ENCODE measurements around the gene PFAS. TPM values are rescaled to one million over a fixed set of nuclear protein-coding genes. Genes with fewer than 3 reads are reported as not detected.
A peak's percentile ranks its signal among the peaks of the same experiment; 100 is the strongest.

PFAS gene
- total RNA-seq, 1 experiment from 2014 or later, result 80.6 TPM

DNA sequence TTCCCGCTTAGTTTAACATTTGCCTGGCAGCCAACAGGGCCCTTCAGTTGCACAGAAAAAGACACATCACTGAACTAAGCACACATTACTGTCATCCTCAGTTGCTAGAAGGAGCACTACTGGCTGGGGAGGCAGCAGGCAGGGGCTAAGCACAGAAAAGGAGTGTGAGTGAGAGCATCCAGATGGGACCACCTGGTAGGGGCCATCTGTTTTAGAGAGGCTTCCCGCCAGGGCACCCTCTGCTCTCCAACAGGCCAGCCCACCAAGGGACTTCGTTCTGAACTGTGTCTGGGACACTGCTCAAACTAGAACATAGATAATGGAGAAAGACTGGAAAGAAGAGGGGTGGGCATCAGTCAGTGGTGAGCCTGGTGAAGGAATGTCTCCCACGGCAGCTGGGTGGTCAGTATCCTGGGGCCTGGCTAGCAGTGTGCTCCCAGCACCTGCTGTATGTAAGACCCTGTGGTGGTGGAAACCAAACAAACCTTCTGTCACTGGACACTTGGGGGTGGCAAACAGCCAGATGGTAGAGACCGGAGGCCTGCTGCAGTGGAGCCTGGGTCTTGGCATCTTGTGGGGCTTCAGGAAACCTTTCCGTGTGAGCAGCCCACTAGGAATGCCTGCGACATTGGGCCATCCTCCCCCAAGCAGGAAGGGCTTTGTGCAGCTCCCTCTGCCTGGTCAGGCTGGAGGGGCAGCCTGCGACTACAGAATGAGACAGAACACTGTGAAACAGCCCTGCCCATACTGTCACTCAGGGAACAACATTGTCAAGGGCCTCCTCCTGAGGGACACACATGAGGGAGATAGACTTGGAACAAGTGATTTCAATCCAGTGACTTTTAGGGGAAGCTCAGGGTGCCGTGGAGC, 26.6 kb downstream of the PFAS start:
- ATAC-seq (no peak), DNase-seq (ENCODE audit: low read depth, low spot score) (no peak)
- RAD21 ChIA-PET (ENCODE audit: low non-redundant PET in 1 of 2, low total read pairs in 2 of 2, uncharacterized antibody in 2 of 2, unreplicated experiment in 2 of 2), result no interaction called here
- CTCF ChIA-PET, result no interaction called here
- no peak overlapping the region for H3K27ac ChIP-seq (ENCODE audit: low read depth, low read length)
- no peak overlapping the region for H3K4me3 ChIP-seq (replicated peaks in 1 of 2; ENCODE audit: low read depth in 1 of 2, low read length in 2 of 2)
- no peaks in the 10 kb centered on the region for H3K36me3 ChIP-seq (ENCODE audit: control insufficient read depth in 1 of 2, insufficient read depth in 2 of 2, low read length in 2 of 2)
- H3K9me3 ChIP-seq (ENCODE audit: control insufficient read depth in 1 of 2, insufficient read depth in 1 of 2, low read depth in 1 of 2, low read length in 2 of 2), result no peaks in the 10 kb centered on the region
- POLR2A ChIA-PET, result no interaction called here
- no peaks in the 10 kb centered on the region for H3K79me2 ChIP-seq (ENCODE audit: insufficient read depth, low read length)
- H3K4me1 ChIP-seq (ENCODE audit: control insufficient read depth in 1 of 2, insufficient read depth in 2 of 2, low read length in 2 of 2), result no peaks in the 10 kb centered on the region
- H4K20me1 ChIP-seq (ENCODE audit: insufficient read depth), result no peaks in the 10 kb centered on the region
- H3K9me2 ChIP-seq (ENCODE audit: insufficient read depth), result no peaks in the 10 kb centered on the region
- no peak overlapping the region for H3K4me2 ChIP-seq (ENCODE audit: low read length)
- no peak overlapping the region for H3K9ac ChIP-seq (ENCODE audit: low read length)
- no peak for TF ChIP-seq EGR1 (IDR thresholded peaks at IDR 0.05; ENCODE audit: low read depth)
- no peak for TF ChIP-seq MAX (IDR thresholded peaks at IDR 0.05)
- TF ChIP-seq TCF7L2 (IDR thresholded peaks at IDR 0.05; ENCODE audit: borderline replicate concordance, extremely low read depth, insufficient read depth, insufficient read length), result no peak
- TF ChIP-seq ZBTB33 (IDR thresholded peaks at IDR 0.05; ENCODE audit: extremely low read depth, insufficient replicate concordance, low read length), result no peak
- TF ChIP-seq POLR2AphosphoS5 (IDR thresholded peaks at IDR 0.05; ENCODE audit: low read depth, low read length), result peak; percentile 8; the same call in 1 of the 2 replicates
- no peak for TF ChIP-seq ZNF274 (IDR thresholded peaks at IDR 0.05; ENCODE audit: low read depth, low read length)
- no peak for TF ChIP-seq ATF3 (IDR thresholded peaks at IDR 0.05)
- no peak for TF ChIP-seq CBX3 (IDR thresholded peaks at IDR 0.05; ENCODE audit: low read depth)
- H3K27me3 ChIP-seq (ENCODE audit: insufficient read depth, low read length), result no peaks in the 10 kb centered on the region
- intact Hi-C loops (cut with micrococcal nuclease), result no loop called here
- no TSS peak for BruUV-seq (replicated peaks)
- H2AFZ ChIP-seq (ENCODE audit: low read depth, low read length, poor library complexity, severe bottlenecking), result no peak overlapping the region

Measured in HCT116 (cell line).